SK-N-SH (cell line): Measurements from ENCODE around the gene AFF3. TPM values are rescaled to one million over a fixed set of nuclear protein-coding genes. Genes with fewer than 3 reads are reported as not detected.

Source experiments
- CTCF ChIA-PET: fragments of 300-600, 350-600 bp; formaldehyde crosslinking; extraction: SDS; loops from one replicate; lab custom pipeline; 2021; lab: Yijun Ruan, JAX
- POLR2A ChIA-PET: fragments of 350-600 bp; sonication (Branson Sonifier 250); formaldehyde crosslinking; extraction: SDS; loops from one replicate; lab custom pipeline; 2020; ENCODE audit warnings: antibody characterized with exemption, inconsistent platforms; lab: Yijun Ruan, JAX
- DNase-seq: peaks from one replicate; pipeline ENCODE4 v3.0.0; 2012
- H2AFZ ChIP-seq: fragments of 200-600 bp; sonication (generic); 2 replicates; pipeline ENCODE4 v1.8.1; 2016; ENCODE audit warnings: antibody characterized with exemption, mild to moderate bottlenecking, low read depth
- H3F3A ChIP-seq: fragments of 200-600 bp; sonication (generic); replicated peaks from 2 replicates; pipeline ENCODE3; 2016; ENCODE audit warnings: antibody characterized with exemption, mild to moderate bottlenecking; ENCODE audit not compliant: insufficient read depth
- H3K27ac ChIP-seq, 2 experiments: fragments of 200-500 bp in 1 of 2; fragments of 200-600 bp in 1 of 2; sonication (Bioruptor generic) in 1 of 2; sonication (generic), shearing (Covaris generic) in 1 of 2; 2 replicates each; pipeline versions ENCODE4 v1.5.1 to v1.6.1; 2014 to 2016; ENCODE audit warnings: low read depth in 2 of 2, inconsistent platforms in 1 of 2, low read length in 1 of 2, mild to moderate bottlenecking in 1 of 2, mixed read lengths in 1 of 2
- H3K27me3 ChIP-seq: fragments of 200-600 bp; sonication (generic), shearing (Covaris generic); 2 replicates; pipeline ENCODE4 v1.6.1; 2016; ENCODE audit warnings: mixed run types; ENCODE audit not compliant: insufficient read depth
- H3K36me3 ChIP-seq, 2 experiments: fragments of 200-500 bp in 1 of 2; fragments of 200-600 bp in 1 of 2; sonication (Bioruptor generic) in 1 of 2; sonication (generic) in 1 of 2; replicated peaks in 1 of 2; 2 replicates each; pipeline versions ENCODE3 to v1.5.1; 2014 to 2016; ENCODE audit warnings: low read length in 1 of 2, mild to moderate bottlenecking in 1 of 2; ENCODE audit not compliant: insufficient read depth in 2 of 2, control insufficient read depth in 1 of 2
- H3K4me1 ChIP-seq, 2 experiments: fragments of 200-500 bp in 1 of 2; fragments of 200-600 bp in 1 of 2; sonication (Bioruptor generic) in 1 of 2; sonication (generic), shearing (Covaris generic) in 1 of 2; 2 replicates each; pipeline versions ENCODE4 v1.5.1 to v1.6.1; 2014 to 2016; ENCODE audit warnings: low read depth in 1 of 2, low read length in 1 of 2, mixed run types in 1 of 2; ENCODE audit not compliant: insufficient read depth in 2 of 2, control insufficient read depth in 1 of 2
- H3K4me2 ChIP-seq: fragments of 200-600 bp; sonication (generic), shearing (Covaris generic); 2 replicates; pipeline ENCODE4 v1.6.1; 2017; ENCODE audit warnings: mixed run types
- H3K4me3 ChIP-seq, 2 experiments: fragments of 200-500 bp in 1 of 2; fragments of 200-600 bp in 1 of 2; sonication (Bioruptor generic) in 1 of 2; sonication (generic), shearing (Covaris generic) in 1 of 2; 2 replicates each; pipeline versions ENCODE4 v1.5.1 to v1.8.1; 2014 to 2016; ENCODE audit warnings: low read depth in 2 of 2, inconsistent platforms in 1 of 2, low read length in 1 of 2, mild to moderate bottlenecking in 1 of 2, mixed read lengths in 1 of 2, moderate library complexity in 1 of 2
- H3K79me2 ChIP-seq: fragments of 200-600 bp; sonication (generic); 2 replicates; pipeline ENCODE4 v1.8.1; 2017; ENCODE audit warnings: mild to moderate bottlenecking; ENCODE audit not compliant: insufficient read depth
- H3K9ac ChIP-seq: fragments of 200-600 bp; sonication (generic); 2 replicates; pipeline ENCODE4 v1.6.1; 2017; ENCODE audit warnings: mixed run types
- H3K9me2 ChIP-seq: fragments of 200-600 bp; sonication (generic); 2 replicates; pipeline ENCODE4 v1.6.1; 2017; ENCODE audit warnings: mixed run types
- H3K9me3 ChIP-seq: fragments of 200-600 bp; sonication (generic); 2 replicates; pipeline ENCODE4 v1.6.1; 2017; ENCODE audit warnings: mixed run types, mild to moderate bottlenecking, moderate library complexity
- H4K20me1 ChIP-seq: fragments of 200-600 bp; sonication (generic); 2 replicates; pipeline ENCODE4 v1.6.1; 2017; ENCODE audit warnings: mild to moderate bottlenecking, mixed run types; ENCODE audit not compliant: insufficient read depth
- ELF1 ChIP-seq: IDR thresholded peaks from 2 replicates; pipeline ENCODE4 v1.4.0; 2012
- FOSL2 ChIP-seq: IDR thresholded peaks from 2 replicates; pipeline ENCODE4 v1.4.0; 2012; ENCODE audit warnings: low read depth, mild to moderate bottlenecking, moderate library complexity, borderline replicate concordance
- FOXJ3 ChIP-seq: sonication (generic); formaldehyde crosslinking; IDR thresholded peaks from 2 replicates; pipeline ENCODE4 v1.5.1; 2020; ENCODE audit warnings: mild to moderate bottlenecking, missing genetic modification reagents
- RCOR1 ChIP-seq: fragments of 150-350 bp; IDR thresholded peaks from 2 replicates; pipeline ENCODE4 v1.6.1; 2017; ENCODE audit warnings: antibody characterized with exemption, low read length
- RXRA ChIP-seq: IDR thresholded peaks from 2 replicates; pipeline ENCODE4 v1.4.0; 2012; ENCODE audit warnings: low read depth, mild to moderate bottlenecking, borderline replicate concordance
- SIN3A ChIP-seq: IDR thresholded peaks from 2 replicates; pipeline ENCODE4 v1.6.1; 2012; ENCODE audit warnings: low read depth, mild to moderate bottlenecking, low read length, moderate library complexity, borderline replicate concordance
- WGBS: methylation state at CpG from one replicate; pipeline ENCODE4 v1.1.6; 2017; ENCODE audit warnings: low lambda C conversion rate; 5-methylcytosine and 5-hydroxymethylcytosine counted together
- polyA plus RNA-seq, 3 experiments: library from polyadenylated mRNA; depleted of rRNA; stranded (reverse); fragments of >200 nt; gene quantifications; 2 replicates each; pipeline ENCODE4 v1.2.3, GENCODE V29; 2012
- TF ChIP-seq, protein P1 (sequence below): IDR thresholded peaks from 2 replicates; pipeline ENCODE4; 2012
- TF ChIP-seq, protein P2 (sequence below): IDR thresholded peaks from 2 replicates; pipeline ENCODE4 v1.4.0; 2012; ENCODE audit warnings: low read depth, borderline replicate concordance

AFF3 gene
- polyA plus RNA-seq, 1 of the 3 experiments (the other 2 are of a cell fraction) = 0.36 TPM

DNA sequence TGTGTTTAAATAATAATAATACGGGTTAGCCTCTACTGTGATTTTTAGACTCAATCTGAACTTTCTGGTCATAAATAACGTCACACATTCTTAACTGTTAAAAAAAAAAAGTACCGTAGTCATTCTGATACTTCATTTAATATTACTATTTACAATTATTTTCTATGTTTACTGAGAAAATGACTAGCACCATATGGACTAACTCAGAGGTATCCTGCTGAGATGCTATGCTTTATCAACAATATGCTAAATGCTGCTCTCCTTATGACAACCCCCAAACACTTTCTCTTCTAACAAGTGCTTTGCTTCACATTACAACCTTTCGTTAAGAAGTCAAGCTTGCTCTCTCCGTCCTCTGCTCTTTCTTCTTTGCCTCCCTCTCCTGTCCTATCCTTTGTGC lies 182.1 kb downstream of the AFF3 start:
- no peak overlapping the region for H3K27ac ChIP-seq
- no peak overlapping the region for H3K4me3 ChIP-seq
- WGBS = 75% methylated on average over 5 of the region's 5 CpGs
- no peak overlapping the region for H3K4me2 ChIP-seq
- H3F3A ChIP-seq = no peaks in the 10 kb centered on the region
- H3K9me3 ChIP-seq = no peaks in the 10 kb centered on the region
- no peak for TF ChIP-seq FOXJ3 (CRISPR knock-in tag)
- no peaks in the 10 kb centered on the region for H3K27me3 ChIP-seq
- H4K20me1 ChIP-seq = no peaks in the 10 kb centered on the region
- no peak overlapping the region for H3K9ac ChIP-seq
- DNase-seq = no peak
- no peak overlapping the region for H2AFZ ChIP-seq
- CTCF ChIA-PET = no interaction called here
- H3K79me2 ChIP-seq = no peaks in the 10 kb centered on the region
- H3K36me3 ChIP-seq = no peaks in the 10 kb centered on the region
- H3K4me1 ChIP-seq = peaks cover 0 to 12% of the 10 kb centered on the region in 2 experiments; a peak in 1 of 4 replicates
- no peaks in the 10 kb centered on the region for H3K9me2 ChIP-seq
- POLR2A ChIA-PET = no interaction called here

DNA sequence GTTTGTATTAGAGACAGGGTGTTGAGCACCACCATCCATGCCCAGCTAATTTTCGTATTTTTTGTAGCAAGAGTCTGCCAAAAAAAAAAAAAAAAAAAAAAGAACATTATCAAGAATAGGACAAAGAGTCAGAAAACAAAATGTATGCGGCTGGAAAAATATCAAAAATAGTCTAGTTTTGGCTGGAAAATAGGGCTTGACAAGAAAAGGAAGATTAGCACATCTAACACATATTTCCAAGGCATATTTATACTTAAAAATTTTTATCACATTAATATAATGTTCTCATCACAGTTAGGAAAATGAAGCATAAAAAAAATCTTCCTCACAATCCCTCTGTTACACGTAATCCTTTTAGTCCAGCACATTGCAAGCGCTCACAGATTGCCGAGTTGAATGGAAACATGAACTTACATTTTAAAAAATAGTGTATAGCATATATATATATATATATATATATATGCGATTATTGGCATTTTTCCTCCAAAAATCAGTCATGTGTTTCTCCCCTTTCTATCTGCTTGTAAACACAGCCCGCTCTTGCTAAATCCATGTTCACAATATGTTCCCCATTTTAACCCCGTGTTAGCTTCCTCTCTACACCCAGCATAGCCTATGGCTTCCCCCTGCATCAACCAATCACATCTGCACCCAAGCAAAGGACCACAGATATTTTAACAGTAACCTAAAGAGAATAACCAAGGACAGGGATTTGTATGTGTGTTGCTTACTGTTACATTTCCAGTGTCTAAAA lies 183.0 kb downstream of the AFF3 start:
- CTCF ChIA-PET = interaction anchor here (0.8 to 1.0 kb wide), 2 partner anchors 18 to 161 kb away, joined by 3 read pairs; no protein-coding TSS in a partner anchor
- no peaks in the 10 kb centered on the region for H4K20me1 ChIP-seq
- no peak overlapping the region for H3K27ac ChIP-seq
- H3K9me2 ChIP-seq = no peaks in the 10 kb centered on the region
- H3K36me3 ChIP-seq = no peaks in the 10 kb centered on the region
- no peaks in the 10 kb centered on the region for H3F3A ChIP-seq
- no peaks in the 10 kb centered on the region for H3K27me3 ChIP-seq
- TF ChIP-seq RXRA (no peak), RCOR1 (no peak), FOSL2 (no peak), ELF1 (no peak), SIN3A (no peak)
- TF ChIP-seq, protein P1, sequence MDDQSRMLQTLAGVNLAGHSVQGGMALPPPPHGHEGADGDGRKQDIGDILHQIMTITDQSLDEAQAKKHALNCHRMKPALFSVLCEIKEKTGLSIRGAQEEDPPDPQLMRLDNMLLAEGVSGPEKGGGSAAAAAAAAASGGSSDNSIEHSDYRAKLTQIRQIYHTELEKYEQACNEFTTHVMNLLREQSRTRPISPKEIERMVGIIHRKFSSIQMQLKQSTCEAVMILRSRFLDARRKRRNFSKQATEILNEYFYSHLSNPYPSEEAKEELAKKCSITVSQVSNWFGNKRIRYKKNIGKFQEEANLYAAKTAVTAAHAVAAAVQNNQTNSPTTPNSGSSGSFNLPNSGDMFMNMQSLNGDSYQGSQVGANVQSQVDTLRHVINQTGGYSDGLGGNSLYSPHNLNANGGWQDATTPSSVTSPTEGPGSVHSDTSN = no peak
- TF ChIP-seq, protein P2, sequence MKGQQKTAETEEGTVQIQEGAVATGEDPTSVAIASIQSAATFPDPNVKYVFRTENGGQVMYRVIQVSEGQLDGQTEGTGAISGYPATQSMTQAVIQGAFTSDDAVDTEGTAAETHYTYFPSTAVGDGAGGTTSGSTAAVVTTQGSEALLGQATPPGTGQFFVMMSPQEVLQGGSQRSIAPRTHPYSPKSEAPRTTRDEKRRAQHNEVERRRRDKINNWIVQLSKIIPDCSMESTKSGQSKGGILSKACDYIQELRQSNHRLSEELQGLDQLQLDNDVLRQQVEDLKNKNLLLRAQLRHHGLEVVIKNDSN = no peak
- no peak overlapping the region for H3K4me2 ChIP-seq
- H3K9me3 ChIP-seq = no peaks in the 10 kb centered on the region
- POLR2A ChIA-PET = no interaction called here
- H2AFZ ChIP-seq = no peak overlapping the region
- H3K79me2 ChIP-seq = no peaks in the 10 kb centered on the region
- DNase-seq = no peak
- peaks cover 0 to 12% of the 10 kb centered on the region in 2 experiments; a peak in 1 of 4 replicates for H3K4me1 ChIP-seq
- H3K9ac ChIP-seq = no peak overlapping the region
- WGBS = 71% methylated on average over 8 of the region's 8 CpGs
- H3K4me3 ChIP-seq = no peak overlapping the region
